LNCAP (cell line): ENCODE results near the gene SMKR1.

ENCODE experiments used
- CTCF ChIP-seq: fragments of 450-650 bp; IDR thresholded peaks from 2 replicates; pipeline ENCODE4 v1.5.1; 2017; ENCODE audit warnings: mild to moderate bottlenecking

Gene SMKR1

GRCh38 chr7:129494041-129494440 lies 8.3 kb upstream of the SMKR1 start:
- TF ChIP-seq CTCF = no peak

- no peak for TF ChIP-seq CTCF
These were observed 6.3 kb upstream of the SMKR1 start for GRCh38 chr7:129495987-129496386.

DNA sequence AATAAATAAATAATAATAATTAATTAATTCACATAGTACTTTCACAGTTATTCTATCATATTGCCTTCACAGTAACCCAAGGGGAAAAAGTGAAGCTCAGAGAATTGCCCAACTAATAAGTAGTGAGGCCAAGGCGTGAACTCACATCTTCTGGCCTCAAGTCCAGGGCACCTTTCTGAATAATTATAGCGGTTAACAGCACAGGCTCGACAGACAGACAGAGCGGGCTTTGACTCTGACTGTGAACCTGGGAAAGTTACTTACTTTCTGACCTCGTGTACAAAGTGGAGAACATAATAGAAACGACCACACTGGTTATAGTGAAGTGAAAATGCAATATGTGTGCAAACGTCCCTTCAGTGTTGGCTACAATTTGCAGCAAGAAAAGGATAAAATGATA lies 5.7 kb upstream of the SMKR1 start:
- no peak for TF ChIP-seq CTCF

- TF ChIP-seq CTCF = no peak
These were observed 5.2 kb upstream of the SMKR1 start for GRCh38 chr7:129497156-129497555.

DNA sequence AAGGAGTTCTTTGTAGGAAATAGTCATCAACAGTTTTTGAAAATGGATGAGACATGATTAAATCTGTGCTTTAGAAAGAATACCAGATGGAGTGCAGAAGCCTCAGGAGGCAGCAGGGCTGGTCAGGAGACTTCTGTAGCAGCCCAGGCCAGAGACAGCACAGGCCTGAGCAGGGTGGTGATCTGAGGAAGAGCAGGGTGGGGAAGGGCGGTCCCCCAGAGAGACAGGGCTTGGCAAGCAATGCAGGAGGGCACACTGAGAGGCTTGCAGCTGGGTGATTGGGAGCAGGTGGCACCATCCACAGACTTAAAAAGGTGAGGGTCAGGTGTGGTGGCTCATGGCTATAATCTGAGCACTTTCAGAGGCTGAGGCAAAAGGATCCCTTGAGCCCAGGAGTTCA lies 4.3 kb upstream of the SMKR1 start:
- TF ChIP-seq CTCF = no peak

- no peak for TF ChIP-seq CTCF
These were observed 2.3 kb upstream of the SMKR1 start for GRCh38 chr7:129499999-129500398.

DNA sequence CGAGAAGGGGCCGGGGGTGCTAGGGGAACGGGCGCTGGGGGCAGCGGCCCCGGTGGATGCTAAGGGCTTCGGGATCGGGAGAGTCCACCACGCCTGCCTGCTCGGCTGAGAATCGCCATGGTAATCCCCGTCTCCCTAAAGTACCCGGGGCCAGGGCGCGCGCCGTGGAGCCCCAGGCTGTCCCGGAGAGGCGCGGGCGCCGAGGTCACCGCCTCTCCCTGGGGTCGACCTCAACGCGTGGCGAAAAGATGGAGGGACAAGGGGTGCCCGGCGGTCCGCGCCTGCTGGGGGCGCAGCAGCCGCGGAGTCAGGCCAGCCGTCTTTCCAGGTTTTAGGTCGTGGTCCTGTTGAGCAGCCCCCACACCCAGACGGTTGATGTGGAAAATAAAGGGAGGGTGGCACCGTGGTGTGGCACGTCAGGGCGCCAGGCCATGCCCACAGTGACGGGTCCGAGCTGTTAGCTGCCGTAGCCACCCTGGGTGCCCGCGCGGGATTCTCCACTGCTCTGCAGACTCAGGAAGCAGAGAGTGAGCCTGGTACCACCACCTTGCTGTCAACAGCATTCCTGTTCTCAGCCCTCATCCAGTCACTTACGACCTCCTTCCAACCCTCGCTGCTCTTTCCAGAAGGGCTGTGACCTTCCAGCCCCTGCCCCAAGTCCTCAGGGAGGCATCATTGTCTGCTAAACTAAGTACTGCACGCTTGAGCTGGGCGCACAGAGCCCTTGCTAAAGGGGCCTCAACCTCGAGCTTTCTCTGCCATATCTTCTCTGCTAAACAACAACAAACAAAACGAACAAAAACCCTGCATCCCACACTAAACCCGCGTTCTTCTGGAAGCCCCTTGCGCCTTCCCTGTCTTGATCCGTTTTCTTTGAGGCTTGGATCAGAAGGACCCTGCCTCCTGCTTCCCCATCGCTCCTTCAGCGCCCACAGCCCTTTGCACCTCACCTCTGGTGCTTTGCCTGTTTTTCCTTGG lies 666 bp downstream of the SMKR1 start:
- TF ChIP-seq CTCF = 0 out of 2 replicates have a peak, but pooled peaks have one; percentile 12
